Measurements from ENCODE around the gene TAS2R39. TPM values are rescaled to one million over a fixed set of nuclear protein-coding genes. Genes with fewer than 3 reads are reported as not detected.

TAS2R39 gene
- total RNA-seq, 1 experiment from 2014 or later = not detected

- Histone ChIP-seq H3K27me3 (ENCODE audit: insufficient read depth, low read length) (no peaks in the 10 kb centered on the region), H3K14ac (ENCODE audit: insufficient read depth, low read length) (no peak overlapping the region), H2BK5ac (ENCODE audit: insufficient read length, low read length) (no peak overlapping the region), H3K9ac (ENCODE audit: extremely low read depth, insufficient read length, low read length) (no peak overlapping the region), H4K8ac (replicated peaks; ENCODE audit: insufficient read length, low read depth, low read length) (no peak overlapping the region), H3K79me2 (ENCODE audit: insufficient read depth, low read length) (no peaks in the 10 kb centered on the region), H2BK12ac (ENCODE audit: insufficient read length, low read depth, low read length) (no peak overlapping the region), H3K23ac (ENCODE audit: insufficient read length, low read depth, low read length) (no peak overlapping the region), H2BK20ac (ENCODE audit: low read depth, low read length, poor library complexity, severe bottlenecking) (no peak overlapping the region), H3K4me1 (ENCODE audit: insufficient read depth, low read length) (peaks cover 5% of the 10 kb centered on the region), H2BK15ac (ENCODE audit: low read depth, low read length) (no peak overlapping the region), H3K4me2 (ENCODE audit: insufficient read depth, insufficient read length, low read length) (no peak overlapping the region), H3T11ph (ENCODE audit: low read length) (no peak overlapping the region), H3K56ac (ENCODE audit: insufficient read length, low read depth, low read length) (no peak overlapping the region), H4K91ac (ENCODE audit: insufficient read length, low read depth, low read length) (no peak overlapping the region), H3K23me2 (ENCODE audit: insufficient read length, low read depth, low read length, poor library complexity, severe bottlenecking) (no peaks in the 10 kb centered on the region), H3K18ac (ENCODE audit: insufficient read length, low read depth, low read length) (no peak overlapping the region), H2AFZ (ENCODE audit: low read length) (no peak overlapping the region), H4K5ac (ENCODE audit: insufficient read length, low read depth, low read length) (no peak overlapping the region), H4K20me1 (ENCODE audit: control insufficient read depth, insufficient read depth, insufficient read length) (no peaks in the 10 kb centered on the region), H3K4ac (ENCODE audit: low read depth, low read length) (no peak overlapping the region), H3K27ac (ENCODE audit: insufficient read length, low read depth, low read length) (no peak overlapping the region), H3K9me3 (ENCODE audit: control insufficient read depth, low read depth, low read length) (no peaks in the 10 kb centered on the region), H2BK120ac (ENCODE audit: low read depth, low read length, poor library complexity, severe bottlenecking) (no peak overlapping the region), H3K79me1 (ENCODE audit: insufficient read depth, low read depth, low read length, poor library complexity, severe bottlenecking) (no peaks in the 10 kb centered on the region), H2AK5ac (ENCODE audit: insufficient read length, low read length) (no peak overlapping the region)
- no peaks in the 10 kb centered on the region for H3K9me3 Mint-ChIP-seq
- H3K36me3 Mint-ChIP-seq (ENCODE audit: insufficient read depth in 1 of 3, low read depth in 3 of 3) = no peaks in the 10 kb centered on the region
- WGBS (ENCODE audit: extremely low coverage, insufficient read length, low lambda C conversion rate) = no CpG with 5 or more reads among the region's 1 CpG
- TF ChIP-seq CTCF (conservative IDR thresholded peaks at IDR 0.05) = no peak
- no peak for DNase-seq
- peaks cover 3 to 7% of the 10 kb centered on the region in 2 experiments; a peak in 2 of 4 replicates for H3K4me1 Mint-ChIP-seq
- H3K4me3 Mint-ChIP-seq = no peak overlapping the region
- no peak overlapping the region for H3K27ac Mint-ChIP-seq
- peaks cover 2% of the 10 kb centered on the region; the same call in 1 of the 2 replicates for H3K27me3 Mint-ChIP-seq (ENCODE audit: low read depth)
These were observed 44.6 kb downstream of the TAS2R39 start for GRCh38 chr7:143227806-143228205.

All from H9 (cell line).